Measurements from ENCODE around the gene SEMA3E.

Gene SEMA3E

GRCh38 chr7:83429493-83429892 lies 219.4 kb downstream of the SEMA3E start:
- Histone ChIP-seq H3K79me2 (ENCODE audit: low read length) (no peaks in the 10 kb centered on the region), H3K4me3 (ENCODE audit: low read length) (no peak overlapping the region), H3K9ac (ENCODE audit: low read length) (no peak overlapping the region), H3K27me3 (ENCODE audit: low read depth, low read length) (no peaks in the 10 kb centered on the region), H3K36me3 (replicated peaks; ENCODE audit: low read depth, low read length) (no peaks in the 10 kb centered on the region), H3K4me2 (ENCODE audit: low read length) (no peak overlapping the region), H2AFZ (ENCODE audit: low read depth, low read length) (no peak overlapping the region), H3K27ac (ENCODE audit: low read length) (no peak overlapping the region), H3K4me1 (ENCODE audit: low read length) (no peaks in the 10 kb centered on the region), H4K20me1 (ENCODE audit: insufficient read depth, low read length) (no peaks in the 10 kb centered on the region), H3K9me3 (ENCODE audit: insufficient read depth, low read length) (no peaks in the 10 kb centered on the region)
- TF ChIP-seq CTCF (IDR thresholded peaks at IDR 0.05; ENCODE audit: low read depth, low read length): no peak
- no peak for TF ChIP-seq EZH2phosphoT487 (IDR thresholded peaks at IDR 0.05; ENCODE audit: low read depth)

- H2AFZ ChIP-seq (ENCODE audit: low read depth, low read length): no peak overlapping the region
- no peak overlapping the region for H3K9ac ChIP-seq (ENCODE audit: low read length)
- no peaks in the 10 kb centered on the region for H3K79me2 ChIP-seq (ENCODE audit: low read length)
- H3K4me2 ChIP-seq (ENCODE audit: low read length): no peak overlapping the region
- H3K27ac ChIP-seq (ENCODE audit: low read length): no peak overlapping the region
- H3K4me3 ChIP-seq (ENCODE audit: low read length): no peak overlapping the region
- H3K27me3 ChIP-seq (ENCODE audit: low read depth, low read length): no peaks in the 10 kb centered on the region
- no peaks in the 10 kb centered on the region for H3K9me3 ChIP-seq (ENCODE audit: insufficient read depth, low read length)
- H3K4me1 ChIP-seq (ENCODE audit: low read length): no peaks in the 10 kb centered on the region
- no peaks in the 10 kb centered on the region for H3K36me3 ChIP-seq (replicated peaks; ENCODE audit: low read depth, low read length)
- no peaks in the 10 kb centered on the region for H4K20me1 ChIP-seq (ENCODE audit: insufficient read depth, low read length)
- TF ChIP-seq CTCF (IDR thresholded peaks at IDR 0.05; ENCODE audit: low read depth, low read length) (no peak), EZH2phosphoT487 (IDR thresholded peaks at IDR 0.05; ENCODE audit: low read depth) (no peak)
These were observed 221.1 kb downstream of the SEMA3E start for GRCh38 chr7:83427884-83428283.

GRCh38 chr7:83426325-83426724 lies 222.6 kb downstream of the SEMA3E start:
- no peaks in the 10 kb centered on the region for H4K20me1 ChIP-seq (ENCODE audit: insufficient read depth, low read length)
- TF ChIP-seq EZH2phosphoT487 (IDR thresholded peaks at IDR 0.05; ENCODE audit: low read depth) (no peak), CTCF (IDR thresholded peaks at IDR 0.05; ENCODE audit: low read depth, low read length) (no peak)
- no peaks in the 10 kb centered on the region for H3K9me3 ChIP-seq (ENCODE audit: insufficient read depth, low read length)
- H3K4me3 ChIP-seq (ENCODE audit: low read length): no peak overlapping the region
- no peak overlapping the region for H3K4me2 ChIP-seq (ENCODE audit: low read length)
- H3K36me3 ChIP-seq (replicated peaks; ENCODE audit: low read depth, low read length): no peaks in the 10 kb centered on the region
- no peaks in the 10 kb centered on the region for H3K4me1 ChIP-seq (ENCODE audit: low read length)
- no peak overlapping the region for H3K27ac ChIP-seq (ENCODE audit: low read length)
- H2AFZ ChIP-seq (ENCODE audit: low read depth, low read length): no peak overlapping the region
- H3K27me3 ChIP-seq (ENCODE audit: low read depth, low read length): no peaks in the 10 kb centered on the region
- no peak overlapping the region for H3K9ac ChIP-seq (ENCODE audit: low read length)
- H3K79me2 ChIP-seq (ENCODE audit: low read length): no peaks in the 10 kb centered on the region

- H3K9ac ChIP-seq (ENCODE audit: low read length): no peak overlapping the region
- H3K9me3 ChIP-seq (ENCODE audit: insufficient read depth, low read length): no peaks in the 10 kb centered on the region
- no peak overlapping the region for H3K4me3 ChIP-seq (ENCODE audit: low read length)
- no peak overlapping the region for H2AFZ ChIP-seq (ENCODE audit: low read depth, low read length)
- H3K27ac ChIP-seq (ENCODE audit: low read length): no peak overlapping the region
- H3K4me2 ChIP-seq (ENCODE audit: low read length): no peak overlapping the region
- no peaks in the 10 kb centered on the region for H4K20me1 ChIP-seq (ENCODE audit: insufficient read depth, low read length)
- no peaks in the 10 kb centered on the region for H3K27me3 ChIP-seq (ENCODE audit: low read depth, low read length)
- TF ChIP-seq EZH2phosphoT487 (IDR thresholded peaks at IDR 0.05; ENCODE audit: low read depth): no peak
- no peak for TF ChIP-seq CTCF (IDR thresholded peaks at IDR 0.05; ENCODE audit: low read depth, low read length)
- H3K4me1 ChIP-seq (ENCODE audit: low read length): no peaks in the 10 kb centered on the region
- H3K79me2 ChIP-seq (ENCODE audit: low read length): no peaks in the 10 kb centered on the region
- H3K36me3 ChIP-seq (replicated peaks; ENCODE audit: low read depth, low read length): no peaks in the 10 kb centered on the region
These were observed 229.9 kb downstream of the SEMA3E start for GRCh38 chr7:83419013-83419412.
